Endothelial cell (in vitro differentiated cells): ENCODE measurements around the gene PDK1. TPM values are rescaled to one million over a fixed set of nuclear protein-coding genes. Genes with fewer than 3 reads are reported as not detected.
"Not testable (repeated sequence)": the region's sequence is repeated elsewhere in the genome, so short reads cannot be mapped to it uniquely, and the experiment has no call there.

Experiments used
- DNase-seq: peaks from one replicate; pipeline ENCODE4 v3.0.0; 2021; ENCODE audit warnings: low spot score
- H3K27ac Mint-ChIP-seq: one replicate; pipeline ENCODE4 v1.8.0; 2021; ENCODE audit warnings: mixed read lengths, inconsistent platforms; ENCODE audit not compliant: unreplicated experiment
- H3K27me3 Mint-ChIP-seq: one replicate; pipeline ENCODE4 v1.8.0; 2021; ENCODE audit warnings: mild to moderate bottlenecking, moderate library complexity, mixed read lengths, inconsistent platforms; ENCODE audit not compliant: unreplicated experiment
- H3K36me3 Mint-ChIP-seq: one replicate; pipeline ENCODE4 v1.8.0; 2021; ENCODE audit warnings: mild to moderate bottlenecking, low read depth, mixed read lengths, inconsistent platforms; ENCODE audit not compliant: unreplicated experiment
- H3K4me1 Mint-ChIP-seq: one replicate; pipeline ENCODE4 v1.8.0; 2021; ENCODE audit warnings: mild to moderate bottlenecking, mixed read lengths, inconsistent platforms; ENCODE audit not compliant: unreplicated experiment
- H3K4me3 Mint-ChIP-seq: one replicate; pipeline ENCODE4 v1.8.0; 2021; ENCODE audit warnings: mild to moderate bottlenecking, mixed read lengths, inconsistent platforms; ENCODE audit not compliant: unreplicated experiment
- H3K9me3 Mint-ChIP-seq: one replicate; pipeline ENCODE4 v1.8.0; 2021; ENCODE audit warnings: mixed read lengths, inconsistent platforms; ENCODE audit not compliant: unreplicated experiment
- CTCF ChIP-seq: fragments of 200-600 bp; sonication (generic); IDR thresholded peaks from one replicate; pipeline ENCODE4 v1.5.0; 2021; ENCODE audit warnings: antibody characterized with exemption; ENCODE audit not compliant: unreplicated experiment
- total RNA-seq: library from RNA; stranded (reverse); fragmentation: NEBNext Ultra II Directional; extraction: Animal tissue kit (Norgen Biotek cat#: 25700); gene quantifications from one replicate; pipeline ENCODE4 v1.2.1, GENCODE V29; 2021; ENCODE audit not compliant: unreplicated experiment

The PDK1 gene
- total RNA-seq, 1 donor from 2014 or later: 16.4 TPM

DNA sequence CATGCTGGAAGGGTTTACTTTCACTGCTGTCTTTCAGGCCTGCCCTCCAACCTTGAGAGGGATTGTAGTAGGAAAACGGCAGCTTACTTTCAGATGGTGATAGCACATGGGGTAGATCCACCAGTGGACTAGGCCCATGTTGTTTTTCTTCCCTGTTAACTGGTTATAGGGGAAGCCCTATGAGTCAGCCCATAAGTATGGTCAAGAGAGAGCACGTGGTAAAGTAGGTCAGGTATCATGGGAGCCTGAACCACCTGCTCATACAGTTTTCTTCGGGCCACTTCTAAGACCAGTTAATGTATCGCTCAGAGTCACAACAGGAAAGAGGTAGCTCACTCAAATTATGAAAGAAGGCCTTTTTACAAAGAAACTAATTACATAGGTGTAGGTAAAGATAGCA, 33.0 kb downstream of the PDK1 start:
- H3K4me3 Mint-ChIP-seq: peak overlapping the region; percentile 28
- H3K27ac Mint-ChIP-seq: no peak overlapping the region
- H3K27me3 Mint-ChIP-seq: peaks cover 3% of the 10 kb centered on the region
- no peak for DNase-seq
- peaks cover 8% of the 10 kb centered on the region for H3K9me3 Mint-ChIP-seq
- no peak for TF ChIP-seq CTCF
- peaks cover 8% of the 10 kb centered on the region for H3K4me1 Mint-ChIP-seq
- peaks cover 62% of the 10 kb centered on the region for H3K36me3 Mint-ChIP-seq

- peaks cover 53% of the 10 kb centered on the region for H3K36me3 Mint-ChIP-seq
- not testable (repeated sequence) for H3K9me3 Mint-ChIP-seq, H3K27ac Mint-ChIP-seq, H3K4me3 Mint-ChIP-seq, DNase-seq, H3K4me1 Mint-ChIP-seq, H3K27me3 Mint-ChIP-seq
Observed at GRCh38 chr2:172591386-172591785, 35.5 kb downstream of the PDK1 start.

GRCh38 chr2:172592190-172592589, 36.3 kb downstream of the PDK1 start:
- Mint-ChIP-seq H3K27ac (peak overlapping the region; percentile 43), H3K36me3 (peaks cover 45% of the 10 kb centered on the region)
- H3K27me3 Mint-ChIP-seq: not testable (repeated sequence)

GRCh38 chr2:172596776-172597175, 40.9 kb downstream of the PDK1 start:
- no peak overlapping the region for H3K4me3 Mint-ChIP-seq
- no peak overlapping the region for H3K27ac Mint-ChIP-seq
- H3K27me3 Mint-ChIP-seq: no peaks in the 10 kb centered on the region
- peaks cover 4% of the 10 kb centered on the region for H3K36me3 Mint-ChIP-seq
- no peak for TF ChIP-seq CTCF
- H3K4me1 Mint-ChIP-seq: peaks cover 20% of the 10 kb centered on the region
- no peak for DNase-seq
- H3K9me3 Mint-ChIP-seq: no peaks in the 10 kb centered on the region

More at GRCh38 chr2:172592190-172592589, 36.3 kb downstream of the PDK1 start:
- not testable (repeated sequence) for H3K4me3 Mint-ChIP-seq, H3K9me3 Mint-ChIP-seq, DNase-seq, H3K4me1 Mint-ChIP-seq

DNA sequence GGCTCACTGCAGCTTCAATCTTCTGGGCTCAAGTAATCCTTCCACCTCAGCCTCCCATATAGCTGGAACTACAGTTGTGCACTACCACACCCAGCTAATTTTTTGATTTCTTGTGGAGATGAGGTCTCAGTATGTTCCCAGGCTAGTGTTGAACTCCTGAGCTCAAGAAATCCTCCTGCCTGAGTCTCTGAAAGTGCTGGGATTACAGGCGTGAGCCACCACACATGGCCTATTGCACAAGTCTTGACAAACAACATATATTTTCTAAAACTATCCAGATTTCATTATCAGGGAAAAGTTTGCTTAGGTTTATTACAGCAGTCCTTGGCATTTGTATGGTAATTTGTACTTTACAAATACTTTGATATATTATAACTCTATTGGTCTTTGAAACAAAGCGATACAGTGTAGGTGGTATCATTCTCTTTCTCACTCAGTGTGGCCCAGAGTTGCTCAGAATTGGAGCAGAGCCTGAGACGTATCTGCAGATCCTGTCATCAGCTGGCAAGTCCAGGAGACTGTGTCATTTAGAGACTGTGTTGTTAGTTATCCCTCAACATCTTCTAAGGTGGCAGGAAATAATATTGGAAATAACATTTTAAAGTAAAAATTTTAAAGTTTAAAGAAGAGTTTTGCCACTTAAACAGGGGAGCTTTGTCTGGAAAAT, 41.4 kb downstream of the PDK1 start:
- no peak for DNase-seq
- H3K4me1 Mint-ChIP-seq: peaks cover 14% of the 10 kb centered on the region
- H3K27me3 Mint-ChIP-seq: no peaks in the 10 kb centered on the region
- no peak overlapping the region for H3K27ac Mint-ChIP-seq
- peaks cover 4% of the 10 kb centered on the region for H3K36me3 Mint-ChIP-seq
- no peak for TF ChIP-seq CTCF
- no peaks in the 10 kb centered on the region for H3K9me3 Mint-ChIP-seq
- no peak overlapping the region for H3K4me3 Mint-ChIP-seq

- Mint-ChIP-seq H3K4me3 (no peak overlapping the region), H3K4me1 (peaks cover 12% of the 10 kb centered on the region), H3K9me3 (no peaks in the 10 kb centered on the region), H3K27me3 (no peaks in the 10 kb centered on the region), H3K36me3 (no peaks in the 10 kb centered on the region), H3K27ac (no peak overlapping the region)
- TF ChIP-seq CTCF: no peak
- DNase-seq: no peak
Observed at GRCh38 chr2:172599947-172600346, 44.1 kb downstream of the PDK1 start.
